ENCODE results near the gene P4HB.

P4HB gene

GRCh38 chr17:81813861-81814683, 46.3 kb downstream of the P4HB start:
- no peak for DNase-seq (ENCODE audit: extremely low read depth, low read depth)
- TF ChIP-seq CTCF (IDR thresholded peaks at IDR 0.05; ENCODE audit: low read depth, low read length), result no peak

GRCh38 chr17:81813371-81813684, 47.0 kb downstream of the P4HB start:
- TF ChIP-seq CTCF (IDR thresholded peaks at IDR 0.05; ENCODE audit: low read depth, low read length), result no peak
- DNase-seq (ENCODE audit: extremely low read depth, low read depth), result no peak

GRCh38 chr17:81812571-81813370, 47.6 kb downstream of the P4HB start:
- TF ChIP-seq CTCF (IDR thresholded peaks at IDR 0.05; ENCODE audit: low read depth, low read length), result no peak
- DNase-seq (ENCODE audit: extremely low read depth, low read depth), result no peak

GRCh38 chr17:81811705-81812570, 48.4 kb downstream of the P4HB start:
- TF ChIP-seq CTCF (IDR thresholded peaks at IDR 0.05; ENCODE audit: low read depth, low read length), result no peak

GRCh38 chr17:81810892-81811704, 49.2 kb downstream of the P4HB start:
- DNase-seq (ENCODE audit: extremely low read depth, low read depth), result no peak

More at GRCh38 chr17:81811705-81812570, 48.4 kb downstream of the P4HB start:
- DNase-seq (ENCODE audit: extremely low read depth, low read depth), result no peak

More at GRCh38 chr17:81810892-81811704, 49.2 kb downstream of the P4HB start:
- no peak for TF ChIP-seq CTCF (IDR thresholded peaks at IDR 0.05; ENCODE audit: low read depth, low read length)
